AG10803 (cell line): ENCODE data around the gene PRDM10.
A peak's percentile ranks its signal among the peaks of the same experiment; 100 is the strongest.
"Not testable (repeated sequence)": the region's sequence is repeated elsewhere in the genome, so short reads cannot be mapped to it uniquely, and the experiment has no call there.

Experiments
- DNase-seq: peaks from one replicate; pipeline ENCODE4 v3.0.0; 2010; ENCODE audit warnings: low read depth
- H3K4me3 ChIP-seq: 2 replicates; pipeline ENCODE4 v1.5.1; 2011; ENCODE audit warnings: mild to moderate bottlenecking, low read length, control low read depth
- CTCF ChIP-seq: conservative IDR thresholded peaks from 2 replicates; pipeline ENCODE4 v1.5.1; 2011; ENCODE audit warnings: mild to moderate bottlenecking, low read length, control low read depth, inconsistent platforms

PRDM10 gene

GRCh38 chr11:129881570-129882170, 121.0 kb downstream of the PRDM10 start:
- peak; percentile 60 for TF ChIP-seq CTCF
- peak; percentile 17 for DNase-seq
- H3K4me3 ChIP-seq: no peak overlapping the region

- no peak for DNase-seq
- no peak overlapping the region for H3K4me3 ChIP-seq
- no peak for TF ChIP-seq CTCF
Observed at GRCh38 chr11:129880311-129880710, 122.3 kb downstream of the PRDM10 start.

- no peak overlapping the region for H3K4me3 ChIP-seq
- TF ChIP-seq CTCF: no peak
- no peak for DNase-seq
Observed at GRCh38 chr11:129871914-129872313, 130.7 kb downstream of the PRDM10 start.

- DNase-seq, H3K4me3 ChIP-seq: not testable (repeated sequence)
Observed at GRCh38 chr11:129868626-129869025, 134.0 kb downstream of the PRDM10 start.

GRCh38 chr11:129866311-129866710, 136.3 kb downstream of the PRDM10 start:
- DNase-seq: no peak
- no peak for TF ChIP-seq CTCF
- H3K4me3 ChIP-seq: no peak overlapping the region

- H3K4me3 ChIP-seq: no peak overlapping the region
- no peak for DNase-seq
- no peak for TF ChIP-seq CTCF
Observed at GRCh38 chr11:129865701-129866100, 136.9 kb downstream of the PRDM10 start.

GRCh38 chr11:129864811-129865210, 137.8 kb downstream of the PRDM10 start:
- no peak for TF ChIP-seq CTCF
- no peak for DNase-seq
- H3K4me3 ChIP-seq: no peak overlapping the region
